Activated naive CD4-positive, alpha-beta T cell treated with anti-CD3 and anti-CD28 coated beads, Interleukin-2, amount 50 U/mL, for 72 hours (primary cell): ENCODE results near the gene COX19. TPM values are rescaled to one million over a fixed set of nuclear protein-coding genes. Genes with fewer than 3 reads are reported as not detected.
A peak's percentile ranks its signal among the peaks of the same experiment; 100 is the strongest.

Experiments used
- ATAC-seq, 2 donors: fragments of 150-1000 bp; cut with Tn5 transposase; 2 replicates each; pipeline ENCODE4 v1.10.0; 2021; ENCODE audit warnings: mild to moderate bottlenecking in 2 of 2, moderate library complexity in 2 of 2
- DNase-seq, 2 donors: peaks; one replicate each; pipeline ENCODE4 v3.0.0; 2021 to 2022; ENCODE audit warnings: low spot score in 2 of 2
- H3K27ac Mint-ChIP-seq, 2 donors: one replicate each; pipeline ENCODE4 v1.8.0; 2022; ENCODE audit warnings: mild to moderate bottlenecking in 2 of 2, mixed read lengths in 2 of 2
- H3K36me3 Mint-ChIP-seq, 2 donors: one replicate each; pipeline ENCODE4 v1.8.0; 2022; ENCODE audit warnings: mixed read lengths in 2 of 2
- H3K9me3 Mint-ChIP-seq, 2 donors: one replicate each; pipeline ENCODE4 v1.8.0; 2022; ENCODE audit warnings: mixed read lengths in 2 of 2
- total RNA-seq, 2 donors: library from RNA; stranded (reverse); gene quantifications; one replicate each; pipeline ENCODE4 v1.2.3, GENCODE V29; 2022

COX19 gene, protein sequence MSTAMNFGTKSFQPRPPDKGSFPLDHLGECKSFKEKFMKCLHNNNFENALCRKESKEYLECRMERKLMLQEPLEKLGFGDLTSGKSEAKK
- 10 to 100 TPM; 18.8 to 20.7 TPM for total RNA-seq

DNA sequence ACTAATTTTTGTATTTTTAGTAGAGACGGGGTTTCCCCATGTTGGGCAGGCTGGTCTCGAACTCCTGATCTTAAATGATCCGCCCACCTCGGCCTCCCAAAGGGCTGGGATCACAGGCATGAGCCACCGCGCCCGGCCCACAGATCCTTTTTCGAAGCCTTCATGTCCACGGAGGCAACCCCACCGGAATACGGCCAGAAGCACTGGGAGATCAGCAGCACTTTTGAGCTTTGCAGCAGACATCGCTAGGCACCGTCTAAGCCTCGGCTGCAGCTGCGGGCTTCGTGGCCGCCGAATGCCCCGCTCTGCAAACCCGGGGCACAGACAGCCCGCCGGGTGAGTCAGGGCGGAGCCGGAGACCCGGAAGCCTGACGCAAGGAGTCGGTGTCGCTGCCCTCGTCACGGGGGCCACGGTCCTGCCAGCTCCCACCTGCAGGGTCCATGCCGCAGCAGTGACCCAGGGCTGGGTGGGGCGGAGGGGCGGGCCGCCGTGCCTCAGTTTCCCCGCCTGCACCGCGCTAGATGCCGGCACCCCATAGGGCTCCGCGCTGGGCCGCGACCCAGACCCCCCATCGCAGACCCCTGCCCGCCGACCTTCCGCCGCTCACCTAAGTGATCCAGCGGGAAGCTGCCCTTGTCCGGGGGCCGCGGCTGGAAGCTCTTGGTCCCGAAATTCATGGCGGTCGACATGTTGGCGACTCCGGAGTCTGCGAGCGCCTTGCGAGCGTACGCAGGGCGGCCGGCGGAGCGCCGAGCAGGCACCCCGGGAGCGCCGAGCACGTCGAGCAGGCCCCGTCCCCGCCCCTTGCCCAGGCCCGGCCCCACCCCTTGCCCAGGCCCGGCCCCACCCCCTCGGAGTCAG, at the start of gene COX19:
TSS of gene COX19 (minus strand) at position 730 of the 862 bp plus-strand sequence. CDS start at position 690, 40 bp downstream.
- Mint-ChIP-seq H3K9me3 (no peaks in the 10 kb centered on the region), H3K27ac (peak within 1 kb of the TSS; percentile 93 to 96), H3K36me3 (peaks cover 7 to 12% of the 10 kb centered on the region in 2 donors)
- peak; percentile 92 to 93 for DNase-seq
- peak; percentile 93 to 94 for ATAC-seq

DNA sequence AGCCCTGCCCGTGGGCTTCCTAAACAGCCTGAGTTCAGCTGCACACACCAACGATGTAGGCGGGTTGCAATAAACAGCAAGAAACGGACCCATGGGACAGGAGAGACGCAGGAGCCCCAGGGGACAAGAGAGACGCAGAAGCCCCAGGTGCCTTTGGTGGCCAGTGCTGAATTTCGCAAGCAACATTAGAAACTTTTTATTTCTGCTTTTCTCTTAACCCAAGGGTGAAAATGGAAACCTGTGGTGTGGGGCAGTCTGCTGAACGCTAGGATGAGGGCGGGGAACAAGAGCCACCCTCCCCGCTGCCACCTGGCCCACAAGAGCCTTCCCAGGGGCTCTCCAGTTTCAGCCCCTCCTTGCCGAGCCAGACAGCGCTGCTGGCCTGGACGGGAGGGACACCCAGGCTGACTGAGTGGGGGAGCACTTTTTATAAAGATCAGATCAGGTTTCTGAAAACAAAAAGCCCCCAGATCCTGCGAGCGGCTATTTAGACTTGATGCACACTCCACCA, 49.0 kb upstream of the COX19 start:
- Mint-ChIP-seq H3K9me3 (no peaks in the 10 kb centered on the region), H3K36me3 (peaks cover 18 to 19% of the 10 kb centered on the region in 2 donors), H3K27ac (peak overlapping the region in 1 of 2 donors; percentile 71)
- ATAC-seq, result no peak
- no peak for DNase-seq

GRCh38 chr7:1022801-1023465, 47.6 kb upstream of the COX19 start:
- peaks cover 19 to 22% of the 10 kb centered on the region in 2 donors for H3K36me3 Mint-ChIP-seq
- ATAC-seq (no peak), DNase-seq (no peak)
- H3K27ac Mint-ChIP-seq, result no peak overlapping the region
- H3K9me3 Mint-ChIP-seq, result no peaks in the 10 kb centered on the region

DNA sequence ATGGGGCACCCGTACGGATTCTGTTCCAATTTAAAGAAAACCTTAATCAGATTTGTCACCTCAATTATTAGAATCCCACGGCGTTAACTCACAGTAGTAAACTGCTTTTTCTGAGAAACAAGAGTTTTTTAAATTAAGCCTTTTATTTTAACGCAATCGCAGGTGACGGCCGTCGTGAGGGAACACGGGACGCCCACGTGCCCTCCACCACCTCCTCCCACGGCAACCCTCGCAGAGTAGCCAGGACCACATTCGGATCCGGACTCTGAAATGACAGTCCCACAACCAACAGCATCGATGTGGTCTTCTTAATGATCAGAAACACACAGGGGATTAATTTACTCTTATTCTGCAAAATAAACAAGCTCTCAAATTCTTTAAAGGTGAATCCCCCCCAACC, 47.0 kb upstream of the COX19 start:
- DNase-seq (no peak), ATAC-seq (no peak)
- Mint-ChIP-seq H3K36me3 (peaks cover 19 to 22% of the 10 kb centered on the region in 2 donors), H3K9me3 (no peaks in the 10 kb centered on the region), H3K27ac (no peak overlapping the region)

- ATAC-seq, result no peak
- no peak for DNase-seq
- no peaks in the 10 kb centered on the region for H3K9me3 Mint-ChIP-seq
- H3K27ac Mint-ChIP-seq, result no peak overlapping the region
- peaks cover 19 to 22% of the 10 kb centered on the region in 2 donors for H3K36me3 Mint-ChIP-seq
Observed at GRCh38 chr7:1021931-1022330, 46.6 kb upstream of the COX19 start.

GRCh38 chr7:1021366-1021765, 46.0 kb upstream of the COX19 start:
- no peak for ATAC-seq
- Mint-ChIP-seq H3K9me3 (no peaks in the 10 kb centered on the region), H3K27ac (peak overlapping the region in 1 of 2 donors; percentile 29), H3K36me3 (peaks cover 19 to 22% of the 10 kb centered on the region in 2 donors)
- no peak for DNase-seq

- ATAC-seq (peak in 1 of 2 donors; percentile 40), DNase-seq (no peak)
- no peak overlapping the region for H3K27ac Mint-ChIP-seq
- no peaks in the 10 kb centered on the region for H3K9me3 Mint-ChIP-seq
- peaks cover 19 to 22% of the 10 kb centered on the region in 2 donors for H3K36me3 Mint-ChIP-seq
Observed at GRCh38 chr7:1020849-1021251, 45.5 kb upstream of the COX19 start.

DNA sequence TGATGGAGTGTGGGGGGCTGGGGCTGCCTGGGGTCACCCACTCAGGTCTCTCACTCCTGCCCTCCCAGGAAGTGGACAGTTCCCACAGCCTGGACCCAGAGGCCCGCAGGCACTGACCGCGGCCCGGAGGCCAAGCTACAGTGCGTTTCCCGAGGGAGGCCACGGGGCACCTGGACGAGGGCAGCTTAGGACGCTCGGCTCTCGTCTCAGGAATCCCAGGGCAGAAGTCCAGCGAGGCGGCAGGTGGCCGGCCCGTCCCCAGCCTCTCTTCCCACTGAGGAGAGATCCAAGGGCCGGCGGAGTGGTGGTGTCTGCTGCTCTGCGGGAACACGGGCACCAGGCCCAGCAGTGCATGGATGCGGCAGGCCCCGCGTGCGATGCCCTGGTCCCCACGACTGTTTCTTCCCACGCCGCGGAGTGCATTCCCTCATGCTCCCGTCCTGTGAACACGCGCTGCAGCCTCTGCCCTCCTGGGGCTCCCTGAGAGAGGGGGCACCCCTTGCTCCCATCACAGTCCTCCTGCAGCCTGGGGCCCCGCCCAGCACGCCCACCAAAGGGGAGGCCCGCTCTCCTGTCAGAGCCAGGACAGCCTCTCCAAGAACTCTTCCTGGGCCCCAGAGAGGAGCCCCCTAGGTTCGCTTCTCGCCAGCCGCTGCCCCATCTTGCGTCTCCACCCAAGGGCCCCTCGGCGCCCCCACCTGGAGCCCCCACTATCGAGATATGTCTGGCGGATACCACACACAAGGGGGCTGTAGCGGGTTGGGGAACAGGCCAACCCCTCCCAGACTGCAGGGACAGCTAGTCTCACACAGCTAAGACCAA, 44.7 kb upstream of the COX19 start:
- no peak overlapping the region for H3K27ac Mint-ChIP-seq
- peaks cover 19 to 22% of the 10 kb centered on the region in 2 donors for H3K36me3 Mint-ChIP-seq
- H3K9me3 Mint-ChIP-seq, result no peaks in the 10 kb centered on the region

DNA sequence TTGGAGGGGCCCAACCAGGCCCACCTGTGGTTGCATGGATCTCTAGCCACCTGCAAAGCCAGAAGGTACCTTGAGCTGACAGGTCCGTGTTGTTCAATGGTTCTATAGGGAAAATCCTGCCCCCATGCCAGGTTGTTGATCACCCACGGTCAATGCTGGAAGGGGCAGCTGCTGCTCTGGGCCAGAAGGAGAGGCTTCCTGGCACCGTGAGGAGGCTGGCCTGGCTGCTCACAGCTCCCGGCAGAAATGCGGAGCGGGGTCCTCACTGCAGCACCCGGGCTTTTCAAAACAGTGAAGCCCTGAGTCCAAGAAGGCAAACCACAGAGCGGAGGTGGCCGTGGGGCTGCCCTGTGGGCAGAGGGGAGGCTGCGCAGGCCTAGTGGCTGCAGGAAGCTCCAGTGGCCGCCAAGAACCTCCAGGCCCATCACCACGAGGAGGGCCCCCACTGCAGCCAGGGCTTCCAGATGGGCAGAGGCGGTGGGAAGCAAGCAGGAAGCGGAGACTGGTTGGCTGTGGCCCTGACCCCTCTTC, 44.0 kb upstream of the COX19 start:
- Mint-ChIP-seq H3K9me3 (no peaks in the 10 kb centered on the region), H3K27ac (no peak overlapping the region), H3K36me3 (peaks cover 19 to 22% of the 10 kb centered on the region in 2 donors)
- ATAC-seq (no peak), DNase-seq (no peak)

More for the DNA sequence above, 44.7 kb upstream of the COX19 start:
- DNase-seq (no peak), ATAC-seq (no peak)

DNA sequence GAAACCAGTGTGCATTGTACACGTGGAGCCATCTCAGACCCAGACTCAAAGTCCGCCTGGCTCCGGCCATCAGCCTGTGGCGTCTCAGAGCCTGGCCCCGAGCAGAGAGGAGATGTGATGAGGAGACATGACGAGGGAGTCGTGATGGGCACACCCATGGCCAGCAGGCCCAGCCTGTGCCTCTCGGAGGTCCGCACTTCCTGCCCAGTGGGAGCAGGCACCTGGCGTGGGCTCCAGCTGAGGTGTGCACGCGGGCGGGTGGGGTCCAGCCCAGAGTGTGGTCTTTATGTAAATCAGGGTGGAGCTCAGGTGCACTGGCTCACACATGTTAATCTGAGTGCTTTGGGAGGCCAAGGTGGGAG, 43.0 kb upstream of the COX19 start:
- ATAC-seq (no peak), DNase-seq (no peak)
- Mint-ChIP-seq H3K27ac (peak overlapping the region in 1 of 2 donors; percentile 77), H3K36me3 (peaks cover 10 to 17% of the 10 kb centered on the region in 2 donors), H3K9me3 (no peaks in the 10 kb centered on the region)

DNA sequence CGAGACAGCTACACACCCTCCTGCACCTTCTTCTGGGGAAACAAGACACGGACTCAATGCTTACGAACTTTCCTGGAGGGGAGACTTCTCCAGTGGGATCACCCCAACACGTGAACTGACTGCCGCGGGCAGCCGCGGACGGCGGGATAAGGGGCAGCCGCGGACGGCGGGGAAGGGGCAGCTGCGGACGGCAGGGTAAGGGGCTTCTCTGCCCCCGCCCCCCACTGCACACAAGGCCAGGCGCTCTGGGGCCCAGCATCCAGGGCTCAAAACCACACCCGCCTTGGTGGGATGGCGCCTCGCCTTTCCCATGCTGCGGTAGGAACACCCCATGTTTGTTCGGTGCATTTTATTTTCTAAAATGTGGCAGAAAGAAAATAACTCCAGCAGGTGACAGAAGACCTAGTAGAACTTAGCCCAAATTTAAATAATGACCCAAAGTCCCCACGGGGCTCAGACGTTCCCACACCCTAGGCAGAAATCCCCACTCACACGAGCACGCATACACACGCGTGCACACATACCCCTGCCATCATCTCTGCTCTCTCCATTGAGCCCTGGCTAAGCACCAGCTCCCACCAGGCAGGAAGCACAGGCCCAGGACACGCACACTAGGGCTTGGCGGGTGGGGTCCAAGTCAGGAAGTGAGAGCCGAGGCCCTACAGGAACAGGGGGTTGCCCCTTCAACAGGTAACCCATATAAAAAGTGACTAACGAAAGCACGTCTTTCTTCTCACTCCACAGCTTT, 42.4 kb upstream of the COX19 start:
- ATAC-seq (no peak), DNase-seq (no peak)
- Mint-ChIP-seq H3K27ac (peak overlapping the region in 1 of 2 donors; percentile 77), H3K9me3 (no peaks in the 10 kb centered on the region), H3K36me3 (peaks cover 10 to 12% of the 10 kb centered on the region in 2 donors)

DNA sequence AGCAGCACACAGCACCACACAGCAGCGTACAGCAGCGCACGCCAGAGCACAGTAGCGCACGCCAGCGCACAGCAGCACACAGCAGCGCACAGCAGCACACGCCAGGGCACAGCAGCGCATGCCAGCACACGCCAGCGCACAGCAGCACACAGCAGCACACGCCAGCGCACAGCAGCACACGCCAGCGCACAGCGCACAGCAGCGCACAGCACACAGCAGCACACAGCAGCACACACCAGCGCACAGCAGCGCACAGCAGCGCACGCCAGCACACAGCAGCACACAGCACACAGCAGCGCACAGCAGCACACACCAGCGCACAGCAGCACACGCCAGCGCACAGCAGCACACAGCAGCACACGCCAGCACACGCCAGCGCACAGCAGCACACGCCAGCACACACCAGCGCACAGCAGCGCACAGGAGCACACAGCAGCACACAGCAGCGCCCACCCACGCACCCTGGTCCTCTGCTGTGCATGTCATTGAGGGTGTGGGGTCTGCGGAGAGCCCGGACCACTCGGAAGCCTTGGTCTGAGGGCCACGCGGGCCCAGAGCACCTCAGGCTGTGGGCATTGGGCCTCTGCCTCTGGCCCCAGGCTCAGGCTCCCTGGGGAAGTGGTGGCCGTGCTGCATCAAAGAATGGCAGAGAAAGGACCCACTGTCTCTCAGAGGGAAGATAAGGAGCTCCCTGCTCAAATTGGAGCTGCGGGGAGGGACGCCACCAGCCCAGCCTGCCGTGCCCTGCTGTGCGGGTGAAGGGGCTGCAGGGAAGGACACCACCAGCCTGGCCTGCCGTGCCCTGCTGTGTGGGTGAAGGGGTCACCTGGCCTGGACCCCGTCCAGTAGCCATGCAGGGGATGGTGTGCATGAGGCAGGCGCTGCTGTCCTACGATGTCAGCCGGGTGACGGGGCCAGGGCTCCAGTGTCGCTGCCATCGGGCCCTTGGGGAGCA, 41.5 kb upstream of the COX19 start:
- DNase-seq (no peak), ATAC-seq (no peak)
- no peak overlapping the region for H3K27ac Mint-ChIP-seq

GRCh38 chr7:1015196-1016121, 40.1 kb upstream of the COX19 start:
- peaks cover 0 to 4% of the 10 kb centered on the region in 2 donors for H3K36me3 Mint-ChIP-seq
- no peaks in the 10 kb centered on the region for H3K9me3 Mint-ChIP-seq
- ATAC-seq (no peak), DNase-seq (no peak)
- peak overlapping the region in 1 of 2 donors; percentile 50 for H3K27ac Mint-ChIP-seq

More for the DNA sequence above, 41.5 kb upstream of the COX19 start:
- peaks cover 4 to 6% of the 10 kb centered on the region in 2 donors for H3K36me3 Mint-ChIP-seq
- H3K9me3 Mint-ChIP-seq, result no peaks in the 10 kb centered on the region

- Mint-ChIP-seq H3K9me3 (no peaks in the 10 kb centered on the region), H3K27ac (no peak overlapping the region), H3K36me3 (peaks cover 0 to 4% of the 10 kb centered on the region in 2 donors)
- DNase-seq (no peak), ATAC-seq (no peak)
Observed at GRCh38 chr7:1014681-1015080, 39.3 kb upstream of the COX19 start.
